GM12878 (cell line): ENCODE data around the gene COX6B2. TPM values are rescaled to one million over a fixed set of nuclear protein-coding genes. Genes with fewer than 3 reads are reported as not detected.

ENCODE experiments used
- ATAC-seq: fragments of 200-7000 bp; cut with Tn5 transposase; 3 replicates; pipeline ENCODE4 v1.9.1; 2020; ENCODE audit warnings: mild to moderate bottlenecking, moderate library complexity
- BruUV-seq: library from RNA; stranded (reverse); fragments of 400-500 nt; replicated peaks from 2 replicates; lab custom pipeline; 2021; lab: Mats Ljungman, UMichigan
- CTCF ChIA-PET: fragments of 300-600 bp; sonication (Branson Sonifier 250); formaldehyde crosslinking; extraction: SDS; loops from one replicate; lab custom pipeline; 2021; ENCODE audit warnings: inconsistent platforms; lab: Yijun Ruan, JAX
- POLR2A ChIA-PET: fragments of 350-600 bp; formaldehyde crosslinking; extraction: SDS; loops from one replicate; lab custom pipeline; 2021; ENCODE audit warnings: inconsistent platforms; lab: Charles Lee
- RAD21 ChIA-PET: fragments of 300-600 bp; sonication (Branson Sonifier 250); formaldehyde crosslinking; loops from one replicate; lab custom pipeline; 2023; ENCODE audit warnings: antibody characterized with exemption; ENCODE audit not compliant: unreplicated experiment; lab: Charles Lee
- SMC1A ChIA-PET: fragments of 300-600 bp; sonication (Branson Sonifier 250); formaldehyde crosslinking; loops from one replicate; lab custom pipeline; 2023; ENCODE audit not compliant: unreplicated experiment, uncharacterized antibody; lab: Charles Lee
- DNase-seq: peaks from one replicate; pipeline ENCODE4 v3.0.0-alpha.2; 2011; ENCODE audit warnings: low read depth, low spot score
- FAIRE-seq: peaks from 3 replicates; lab custom pipeline; 2011; peaks lifted over from hg19 to GRCh38; lab: Jason Lieb, UNC
- H2AFZ ChIP-seq: 2 replicates; pipeline ENCODE4 v1.6.0; 2011; ENCODE audit warnings: low read depth, low read length, control low read depth; ENCODE audit not compliant: control insufficient read depth
- H3K27ac ChIP-seq: 2 replicates; pipeline ENCODE4 v1.5.1; 2011; ENCODE audit warnings: control low read depth; ENCODE audit not compliant: control insufficient read depth, insufficient read depth
- H3K27me3 ChIP-seq, 2 experiments: replicated peaks in 1 of 2; 2 replicates each; pipeline versions ENCODE4 v1.6.0 to v1.6.1; 2011; ENCODE audit warnings: low read length in 1 of 2; ENCODE audit not compliant: control insufficient read depth in 2 of 2, insufficient read depth in 2 of 2
- H3K36me3 ChIP-seq, 2 experiments: 2 replicates each; pipeline ENCODE4 v1.5.1; 2011; ENCODE audit warnings: low read length in 1 of 2; ENCODE audit not compliant: control insufficient read depth in 2 of 2, insufficient read depth in 2 of 2
- H3K4me1 ChIP-seq: 2 replicates; pipeline ENCODE4 v1.6.1; 2011; ENCODE audit warnings: mild to moderate bottlenecking, low read length, moderate library complexity, mixed read lengths; ENCODE audit not compliant: control insufficient read depth, insufficient read depth
- H3K4me2 ChIP-seq: 2 replicates; pipeline ENCODE4 v1.6.0; 2011; ENCODE audit warnings: control low read depth; ENCODE audit not compliant: control insufficient read depth, insufficient read depth
- H3K4me3 ChIP-seq: fragments of 200-600 bp; sonication (generic); 2 replicates; pipeline ENCODE4 v1.5.1; 2016
- H3K79me2 ChIP-seq: 2 replicates; pipeline ENCODE4 v1.6.0; 2011; ENCODE audit warnings: low read length; ENCODE audit not compliant: control insufficient read depth, insufficient read depth
- H3K9ac ChIP-seq: 2 replicates; pipeline ENCODE4 v1.8.0; 2011; ENCODE audit warnings: low read length, control low read depth, mixed read lengths; ENCODE audit not compliant: control insufficient read depth, insufficient read depth
- H3K9me3 ChIP-seq: replicated peaks from 3 replicates; pipeline ENCODE4 v1.5.1; 2011; ENCODE audit warnings: mild to moderate bottlenecking, low read length; ENCODE audit not compliant: control insufficient read depth, insufficient read depth
- H4K20me1 ChIP-seq: 2 replicates; pipeline ENCODE4 v1.6.0; 2011; ENCODE audit not compliant: control insufficient read depth, insufficient read depth
- BRCA1 ChIP-seq: IDR thresholded peaks from 2 replicates; pipeline ENCODE4 v1.6.1; 2011; ENCODE audit warnings: low read depth, low read length, improper control_type of control experiment
- EED ChIP-seq: sonication (generic); IDR thresholded peaks from 2 replicates; pipeline ENCODE4 v1.6.1; 2016; ENCODE audit warnings: antibody characterized with exemption, low read depth
- FOXK2 ChIP-seq: fragments of 450-650 bp; IDR thresholded peaks from 2 replicates; pipeline ENCODE4 v1.6.1; 2017; ENCODE audit warnings: mild to moderate bottlenecking, moderate library complexity
- HDGF ChIP-seq: fragments of 450-650 bp; IDR thresholded peaks from 2 replicates; pipeline ENCODE4 v1.6.1; 2016; ENCODE audit warnings: antibody characterized with exemption
- JUNB ChIP-seq: IDR thresholded peaks from 2 replicates; pipeline ENCODE4 v1.6.1; 2016; ENCODE audit warnings: antibody characterized with exemption, mild to moderate bottlenecking
- JUND ChIP-seq: IDR thresholded peaks from 2 replicates; pipeline ENCODE4 v1.6.1; 2012; ENCODE audit warnings: low read depth, mild to moderate bottlenecking, low read length, improper control_type of control experiment, moderate library complexity
- NFYA ChIP-seq: IDR thresholded peaks from 2 replicates; pipeline ENCODE4 v1.6.1; 2011; ENCODE audit warnings: low read depth, mild to moderate bottlenecking, low read length, improper control_type of control experiment, borderline replicate concordance
- NR2C1 ChIP-seq: fragments of 450-650 bp; IDR thresholded peaks from 2 replicates; pipeline ENCODE4 v1.6.1; 2017; ENCODE audit warnings: antibody characterized with exemption, mild to moderate bottlenecking, moderate library complexity
- NR2C2 ChIP-seq: IDR thresholded peaks from 2 replicates; pipeline ENCODE4 v1.6.1; 2011; ENCODE audit warnings: borderline replicate concordance, low read depth; ENCODE audit not compliant: control insufficient read depth, insufficient read length
- POLR2AphosphoS2 ChIP-seq: IDR thresholded peaks from 2 replicates; pipeline ENCODE4 v1.6.1; 2011; ENCODE audit warnings: low read depth, mild to moderate bottlenecking, low read length, improper control_type of control experiment, moderate library complexity
- RELB ChIP-seq: fragments of 450-650 bp; IDR thresholded peaks from 2 replicates; pipeline ENCODE4 v1.6.1; 2017; ENCODE audit warnings: low read depth, mild to moderate bottlenecking, moderate library complexity
- SRF ChIP-seq, 2 experiments: IDR thresholded peaks; 2 replicates each; pipeline ENCODE4 v1.6.1; 2011; ENCODE audit warnings: low read depth in 2 of 2, low read length in 2 of 2, mild to moderate bottlenecking in 1 of 2, moderate library complexity in 1 of 2
- STAT3 ChIP-seq: IDR thresholded peaks from 2 replicates; pipeline ENCODE4 v1.6.1; 2011; ENCODE audit warnings: low read depth, low read length, improper control_type of control experiment
- TAF1 ChIP-seq: IDR thresholded peaks from 2 replicates; pipeline ENCODE4 v1.6.1; 2011; ENCODE audit warnings: mild to moderate bottlenecking, low read depth, low read length, borderline replicate concordance
- ZBTB11 ChIP-seq: fragments of 450-650 bp; formaldehyde crosslinking; IDR thresholded peaks from 2 replicates; pipeline ENCODE4 v1.5.0; 2022; ENCODE audit warnings: mild to moderate bottlenecking, missing genetic modification characterization
- ZNF207 ChIP-seq: fragments of 450-650 bp; IDR thresholded peaks from 2 replicates; pipeline ENCODE4 v1.6.1; 2014; ENCODE audit warnings: antibody characterized with exemption, mild to moderate bottlenecking, borderline replicate concordance
- ZSCAN29 ChIP-seq: fragments of 450-650 bp; IDR thresholded peaks from 2 replicates; pipeline ENCODE4 v1.6.1; 2017; ENCODE audit warnings: mild to moderate bottlenecking, moderate library complexity
- WGBS: methylation state at CpG from one replicate; pipeline ENCODE4 v1.1.6; 2016; ENCODE audit warnings: low lambda C conversion rate; ENCODE audit not compliant: insufficient replicate concordance, insufficient coverage; ENCODE audit errors: missing lambda C conversion rate; 5-methylcytosine and 5-hydroxymethylcytosine counted together
- in situ Hi-C: fragments of 300-500 bp; cut with MboI; formaldehyde crosslinking; loops from 9 replicates; pipeline ENCODE4 v1.14.3; 2018; ENCODE audit warnings: mixed read lengths
- intact Hi-C: fragments of 100-400 bp; cut with micrococcal nuclease; formaldehyde crosslinking; loops from one replicate; pipeline ENCODE4 v1.14.2; 2022; ENCODE audit not compliant: unreplicated experiment
- polyA plus RNA-seq, 11 experiments: library from polyadenylated mRNA; depleted of rRNA in 4 of 11; unstranded in 6 of 11; stranded (reverse) in 5 of 11; fragments of >200 nt; fragmentation: Nextera tagmentation in 4 of 11; fragmentation: Illumina TruSeq in 1 of 11; extraction: Ambion mirVana in 4 of 11; extraction: Trizol in 1 of 11; gene quantifications; 1 replicate in 1 of 11; 2 replicates in 10 of 11; pipeline versions ENCODE4 v1.2.1 to v1.2.3, GENCODE V29; 2011 to 2016; ENCODE audit warnings: inconsistent platforms in 2 of 11, missing spikeins in 2 of 11, low read depth in 1 of 11
- total RNA-seq, 4 experiments: library from RNA; depleted of rRNA in 3 of 4; stranded (reverse); fragments of >200 nt in 3 of 4; fragmentation: Illumina TruSeq in 1 of 4; extraction: Trizol in 1 of 4; gene quantifications; 2 replicates each; pipeline versions ENCODE4 v1.2.1 to v1.2.3, GENCODE V29; 2013 to 2021

COX6B2 gene
- total and polyA plus RNA-seq, 10 of the 15 experiments (the other 5 are each of a cell fraction or from before 2014, with no cell fraction given) = 0.05 to 0.08 (median 0.07) TPM; not detected in 6

GRCh38 chr19:55300886-55301458 is 53.5 kb downstream of the COX6B2 start (continued):
- TF ChIP-seq ZBTB11 (CRISPR knock-in tag) = no peak
- no peak for TF ChIP-seq SRF (IDR thresholded peaks at IDR 0.05; ENCODE audit: low read depth in 2 of 2, low read length in 2 of 2)
- no peak for TF ChIP-seq EED
- TF ChIP-seq NFYA = no peak
- TF ChIP-seq POLR2AphosphoS2 = no peak

- no TSS peak for BruUV-seq
- no peak overlapping the region for H3K4me3 ChIP-seq
- H3K36me3 ChIP-seq = no peaks in the 10 kb centered on the region
- CTCF ChIA-PET = interaction anchor here (3.1 to 3.8 kb wide), 2 partner anchors 39 to 84 kb away, joined by 32 to 49 read pairs; partner anchors contain the start of genes KMT5C and TMEM238
- no peaks in the 10 kb centered on the region for H3K79me2 ChIP-seq
- in situ Hi-C loops (no loop called here), intact Hi-C loops (loop anchor here (5.0 kb wide), 1 partner anchor 82 kb away; the partner anchor contains the start of gene TMEM238)
- H3K9me3 ChIP-seq = no peaks in the 10 kb centered on the region
- no peaks in the 10 kb centered on the region for H3K27me3 ChIP-seq
- DNase-seq = no peak
- H4K20me1 ChIP-seq = no peaks in the 10 kb centered on the region
- RAD21 ChIA-PET = no interaction called here
- TF ChIP-seq NR2C1 (no peak), STAT3 (no peak), ZNF207 (no peak), JUND (no peak), TAF1 (no peak), ZSCAN29 (no peak), BRCA1 (no peak), JUNB (no peak), NR2C2 (no peak), RELB (no peak), HDGF (no peak), SRF (IDR thresholded peaks at IDR 0.05; ENCODE audit: low read depth in 2 of 2, low read length in 2 of 2) (no peak), FOXK2 (no peak)
- SMC1A ChIA-PET = interaction anchor here (1.2 to 3.5 kb wide), 3 partner anchors 38 to 84 kb away, joined by 3 to 22 read pairs (median 16); partner anchors contain the start of genes KMT5C and TMEM238
- ATAC-seq = no peak
- H2AFZ ChIP-seq = no peak overlapping the region
- POLR2A ChIA-PET = interaction anchor here (2.8 kb wide), 1 partner anchor 84 kb away, joined by 9 read pairs; the partner anchor contains the start of gene TMEM238
- peaks cover 11% of the 10 kb centered on the region for H3K4me1 ChIP-seq
- no peak overlapping the region for H3K9ac ChIP-seq
- no peak overlapping the region for H3K4me2 ChIP-seq
- FAIRE-seq = no peak
- 79% methylated on average over 10 of the region's 10 CpGs for WGBS
- no peak overlapping the region for H3K27ac ChIP-seq
These were observed 54.5 kb downstream of the COX6B2 start for GRCh38 chr19:55299991-55300390.
